ENCODE measurements around the gene TNFSF11. TPM values are rescaled to one million over a fixed set of nuclear protein-coding genes. Genes with fewer than 3 reads are reported as not detected.

TNFSF11 gene
- total RNA-seq, 1 donor from 2014 or later: not detected

- no peak overlapping the region for H3K4me3 Mint-ChIP-seq
- H3K36me3 Mint-ChIP-seq: no peaks in the 10 kb centered on the region
- H3K27me3 Mint-ChIP-seq (ENCODE audit: low read depth): peaks cover 9% of the 10 kb centered on the region
- no peak overlapping the region for H3K27ac Mint-ChIP-seq
- no peak for DNase-seq (ENCODE audit: low spot score in 2 of 2, unreplicated experiment in 2 of 2)
- no peak for TF ChIP-seq CTCF (IDR thresholded peaks at IDR 0.05; ENCODE audit: unreplicated experiment)
- H3K9me3 Mint-ChIP-seq: no peaks in the 10 kb centered on the region
- H3K4me1 Mint-ChIP-seq: peaks cover 65% of the 10 kb centered on the region
These were observed 80.3 kb downstream of the TNFSF11 start for GRCh38 chr13:42654212-42654611.

DNA sequence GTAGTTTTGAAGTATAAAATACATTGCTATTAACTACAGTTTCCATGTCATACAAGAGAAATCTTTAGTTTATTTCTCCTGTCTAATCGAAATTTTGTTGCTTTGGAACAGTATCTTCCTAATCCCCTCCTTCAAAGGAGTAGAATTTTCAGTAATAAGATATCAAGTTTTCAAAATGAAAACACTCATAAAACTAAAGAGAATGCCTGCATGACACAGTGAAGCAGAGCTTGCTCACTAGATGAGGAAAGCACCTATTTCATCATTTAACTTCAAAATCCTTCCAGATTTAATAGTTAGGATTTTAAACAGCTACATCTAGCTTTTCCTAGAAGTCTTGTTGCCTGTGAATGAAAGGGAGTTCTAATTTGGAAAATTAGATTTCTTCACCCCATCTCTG is 80.8 kb downstream of the TNFSF11 start:
- Mint-ChIP-seq H3K27me3 (ENCODE audit: low read depth) (peaks cover 9% of the 10 kb centered on the region), H3K4me3 (no peak overlapping the region), H3K36me3 (no peaks in the 10 kb centered on the region), H3K4me1 (peaks cover 62% of the 10 kb centered on the region), H3K9me3 (no peaks in the 10 kb centered on the region), H3K27ac (peak overlapping the region; percentile 20)
- TF ChIP-seq CTCF (IDR thresholded peaks at IDR 0.05; ENCODE audit: unreplicated experiment): no peak
- no peak for DNase-seq (ENCODE audit: low spot score in 2 of 2, unreplicated experiment in 2 of 2)

DNA sequence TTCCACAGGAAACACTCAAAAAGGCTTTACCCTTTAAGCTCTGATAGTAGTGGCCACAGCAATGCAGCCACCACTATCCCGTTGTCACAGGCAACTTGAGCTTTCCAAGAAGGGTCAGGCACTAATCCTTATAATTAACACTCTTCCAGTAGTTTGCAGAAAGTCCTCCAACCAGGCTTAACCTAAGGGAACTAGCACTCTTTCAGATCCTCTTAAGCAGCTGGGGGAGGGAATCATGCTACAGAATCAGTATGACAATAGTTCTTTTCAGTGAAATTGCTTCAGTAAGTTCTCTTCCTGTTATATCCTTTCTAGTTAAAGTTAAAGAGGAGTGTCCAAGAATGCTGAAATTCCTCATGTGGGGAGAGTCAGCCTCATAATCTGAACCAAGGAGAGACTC is 82.2 kb downstream of the TNFSF11 start:
- Mint-ChIP-seq H3K4me1 (peaks cover 60% of the 10 kb centered on the region), H3K27ac (peak overlapping the region; percentile 72), H3K4me3 (no peak overlapping the region), H3K27me3 (ENCODE audit: low read depth) (peaks cover 5% of the 10 kb centered on the region), H3K9me3 (no peaks in the 10 kb centered on the region), H3K36me3 (no peaks in the 10 kb centered on the region)
- no peak for TF ChIP-seq CTCF (IDR thresholded peaks at IDR 0.05; ENCODE audit: unreplicated experiment)
- DNase-seq (ENCODE audit: low spot score in 2 of 2, unreplicated experiment in 2 of 2): no peak

GRCh38 chr13:42656958-42657357 is 83.0 kb downstream of the TNFSF11 start:
- no peak overlapping the region for H3K27ac Mint-ChIP-seq
- H3K4me1 Mint-ChIP-seq: peaks cover 63% of the 10 kb centered on the region
- TF ChIP-seq CTCF (IDR thresholded peaks at IDR 0.05; ENCODE audit: unreplicated experiment): no peak
- H3K36me3 Mint-ChIP-seq: no peaks in the 10 kb centered on the region
- no peaks in the 10 kb centered on the region for H3K9me3 Mint-ChIP-seq
- H3K27me3 Mint-ChIP-seq (ENCODE audit: low read depth): peaks cover 5% of the 10 kb centered on the region
- DNase-seq (ENCODE audit: low spot score in 2 of 2, unreplicated experiment in 2 of 2): no peak
- H3K4me3 Mint-ChIP-seq: no peak overlapping the region

Other genes with a start within 250 kb of the TNFSF11 start
- gene FAM216B, start 207.4 kb downstream of the TNFSF11 start, total RNA-seq: not detected in 3 replicates